Aorta (tissue), 5 donors: ENCODE results near the gene CCL1. TPM values are rescaled to one million over a fixed set of nuclear protein-coding genes. Genes with fewer than 3 reads are reported as not detected.

Experiments used
- ATAC-seq: fragments of 200-7000 bp; cut with Tn5 transposase; one replicate; pipeline ENCODE4 v1.9.1; 2022; ENCODE audit warnings: moderate library complexity; ENCODE audit not compliant: low FRiP score
- DNase-seq, 2 donors: peaks; one replicate each; pipeline ENCODE4 v3.0.0-alpha.2; 2020
- H3K27ac ChIP-seq, 2 donors: one replicate each; pipeline ENCODE4 v1.5.1; 2013; ENCODE audit warnings: low read length in 2 of 2, mild to moderate bottlenecking in 2 of 2, moderate library complexity in 2 of 2, control low read depth in 1 of 2, inconsistent platforms in 1 of 2, low read depth in 1 of 2
- H3K27me3 ChIP-seq, 2 donors: one replicate each; pipeline ENCODE4 v1.6.1; 2013; ENCODE audit warnings: control low read depth in 1 of 2, low read length in 1 of 2, mild to moderate bottlenecking in 1 of 2, moderate library complexity in 1 of 2; ENCODE audit not compliant: insufficient read depth in 2 of 2, control insufficient read depth in 1 of 2
- H3K36me3 ChIP-seq, 2 donors: one replicate each; pipeline ENCODE4 v1.6.1; 2013; ENCODE audit warnings: control low read depth in 1 of 2, low read length in 1 of 2, mild to moderate bottlenecking in 1 of 2; ENCODE audit not compliant: insufficient read depth in 2 of 2, control insufficient read depth in 1 of 2
- H3K4me1 ChIP-seq, 2 donors: one replicate each; pipeline ENCODE4 v1.6.1; 2013; ENCODE audit warnings: low read length in 2 of 2, control low read depth in 1 of 2, mild to moderate bottlenecking in 1 of 2, moderate library complexity in 1 of 2; ENCODE audit not compliant: insufficient read depth in 2 of 2, control insufficient read depth in 1 of 2
- H3K4me3 ChIP-seq, 2 donors: one replicate each; pipeline ENCODE4 v1.5.1; 2013; ENCODE audit warnings: low read length in 2 of 2, control low read depth in 1 of 2, mild to moderate bottlenecking in 1 of 2
- H3K9me3 ChIP-seq: one replicate; pipeline ENCODE4 v1.6.1; 2013; ENCODE audit warnings: mild to moderate bottlenecking, low read length; ENCODE audit not compliant: control insufficient read depth
- WGBS, 2 donors: extraction: QIAGEN DNeasy Blood & Tissue Kit; methylation state at CpG; one replicate each; pipeline ENCODE4 v1.1.7; 2013; 5-methylcytosine and 5-hydroxymethylcytosine counted together
- intact Hi-C, 2 donors: fragments of 100-400 bp; cut with DNase I; formaldehyde crosslinking; loops; one replicate each; pipeline versions ENCODE4 v1.14.2 to v1.15.0; 2022
- polyA plus RNA-seq, 2 donors: library from polyadenylated mRNA; stranded (reverse); fragments of 200-250 nt; gene quantifications; one replicate each; pipeline ENCODE4 v1.2.3, GENCODE V29; 2013
- total RNA-seq, 2 donors: library from RNA; stranded (reverse); fragmentation: NEBNext Ultra II Directional; extraction: Animal tissue kit (Norgen Biotek cat#: 25700); gene quantifications; one replicate each; pipeline ENCODE4 v1.2.1, GENCODE V29; 2021
- donor health status: healthy with polysubstance abuse.
- donor health status: Bipolar disorder and iron deficiency.
- donor health status: DM: no; HTN: no; CAD: no.
- donor health status: DM: no; HTN: no; CAD: no.
- donor health status: DM: yes; HTN: yes; CAD: no.

Gene CCL1
- total and polyA plus RNA-seq, 4 donors, result not detected

GRCh38 chr17:34399725-34400124 is 36.7 kb upstream of the CCL1 start:
- ATAC-seq, result no peak
- no peaks in the 10 kb centered on the region for H3K4me1 ChIP-seq
- H3K36me3 ChIP-seq, result no peaks in the 10 kb centered on the region
- H3K9me3 ChIP-seq, result no peaks in the 10 kb centered on the region
- no peaks in the 10 kb centered on the region for H3K27me3 ChIP-seq
- 50 to 58% methylated on average over 1 of the region's 1 CpG for WGBS, 2 donors
- no peak overlapping the region for H3K4me3 ChIP-seq
- intact Hi-C loops, result no loop called here
- DNase-seq, result no peak
- H3K27ac ChIP-seq, result no peak overlapping the region

DNA sequence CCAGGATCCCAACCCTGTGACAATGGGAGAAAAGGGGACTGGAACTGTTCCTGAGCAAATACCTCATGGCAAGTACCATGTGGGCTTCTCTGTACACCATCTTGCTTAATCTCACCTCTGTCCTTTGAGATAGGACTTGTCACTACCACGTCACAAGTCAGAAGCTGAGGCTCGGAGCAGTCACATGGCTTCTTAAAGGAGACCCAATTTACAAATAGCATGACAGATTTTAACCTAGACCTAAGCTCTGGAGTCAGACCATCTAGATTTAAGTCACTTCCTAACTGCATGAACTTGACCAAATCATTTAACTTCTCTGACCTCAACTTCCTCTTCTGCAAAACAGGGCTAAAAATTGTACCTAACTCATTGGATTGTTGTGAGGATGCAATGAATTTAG is 36.0 kb upstream of the CCL1 start:
- 45 to 47% methylated on average over 2 of the region's 2 CpGs for WGBS, 2 donors
- DNase-seq, result no peak
- no peaks in the 10 kb centered on the region for H3K36me3 ChIP-seq
- H3K27ac ChIP-seq, result no peak overlapping the region
- H3K9me3 ChIP-seq, result no peaks in the 10 kb centered on the region
- H3K4me3 ChIP-seq, result no peak overlapping the region
- intact Hi-C loops, result no loop called here
- no peak for ATAC-seq
- H3K4me1 ChIP-seq, result no peaks in the 10 kb centered on the region
- peaks cover 0 to 3% of the 10 kb centered on the region in 2 donors for H3K27me3 ChIP-seq

GRCh38 chr17:34397265-34397664 is 34.2 kb upstream of the CCL1 start:
- H3K4me3 ChIP-seq, result no peak overlapping the region
- ATAC-seq (no peak), DNase-seq (no peak)
- no peaks in the 10 kb centered on the region for H3K9me3 ChIP-seq
- H3K27me3 ChIP-seq, result peaks cover 0 to 3% of the 10 kb centered on the region in 2 donors
- no peaks in the 10 kb centered on the region for H3K36me3 ChIP-seq
- H3K4me1 ChIP-seq, result no peaks in the 10 kb centered on the region
- H3K27ac ChIP-seq, result no peak overlapping the region
- intact Hi-C loops, result no loop called here

DNA sequence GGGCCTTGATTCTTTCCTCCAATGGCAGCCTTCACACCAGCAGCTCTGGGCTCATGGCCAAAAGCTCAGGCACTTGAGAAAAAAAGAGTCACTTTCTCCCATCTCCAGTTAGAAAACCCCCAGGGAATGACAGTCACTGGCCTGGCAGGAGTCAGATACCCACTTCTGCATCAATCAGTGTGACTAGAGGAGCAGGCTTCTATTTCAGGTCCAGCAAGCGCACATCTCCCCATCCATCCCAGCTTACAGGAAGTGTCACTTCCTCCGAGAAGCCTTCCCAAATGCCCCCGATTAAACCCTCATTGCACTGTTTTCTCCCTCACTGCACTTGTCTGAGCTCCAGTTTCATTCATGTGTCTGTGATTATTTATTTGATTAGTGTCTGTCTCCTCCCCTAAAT is 30.4 kb upstream of the CCL1 start:
- WGBS, 2 donors, result 76 to 78% methylated on average over 3 of the region's 3 CpGs
- intact Hi-C loops, result no loop called here
- no peak for DNase-seq

GRCh38 chr17:34391241-34391640 is 28.2 kb upstream of the CCL1 start:
- H3K4me3 ChIP-seq, result no peak overlapping the region
- no peaks in the 10 kb centered on the region for H3K4me1 ChIP-seq
- no peaks in the 10 kb centered on the region for H3K9me3 ChIP-seq
- intact Hi-C loops, result no loop called here
- H3K27ac ChIP-seq, result no peak overlapping the region
- peaks cover 0 to 3% of the 10 kb centered on the region in 2 donors for H3K27me3 ChIP-seq
- DNase-seq (no peak), ATAC-seq (no peak)
- H3K36me3 ChIP-seq, result no peaks in the 10 kb centered on the region
- WGBS, 2 donors, result 57 to 64% methylated on average over 2 of the region's 2 CpGs

More for the DNA sequence above, 30.4 kb upstream of the CCL1 start:
- H3K4me3 ChIP-seq, result no peak overlapping the region
- no peak overlapping the region for H3K27ac ChIP-seq
- no peaks in the 10 kb centered on the region for H3K9me3 ChIP-seq
- H3K27me3 ChIP-seq, result peaks cover 0 to 3% of the 10 kb centered on the region in 2 donors
- no peaks in the 10 kb centered on the region for H3K4me1 ChIP-seq
- ATAC-seq, result no peak
- no peaks in the 10 kb centered on the region for H3K36me3 ChIP-seq

DNA sequence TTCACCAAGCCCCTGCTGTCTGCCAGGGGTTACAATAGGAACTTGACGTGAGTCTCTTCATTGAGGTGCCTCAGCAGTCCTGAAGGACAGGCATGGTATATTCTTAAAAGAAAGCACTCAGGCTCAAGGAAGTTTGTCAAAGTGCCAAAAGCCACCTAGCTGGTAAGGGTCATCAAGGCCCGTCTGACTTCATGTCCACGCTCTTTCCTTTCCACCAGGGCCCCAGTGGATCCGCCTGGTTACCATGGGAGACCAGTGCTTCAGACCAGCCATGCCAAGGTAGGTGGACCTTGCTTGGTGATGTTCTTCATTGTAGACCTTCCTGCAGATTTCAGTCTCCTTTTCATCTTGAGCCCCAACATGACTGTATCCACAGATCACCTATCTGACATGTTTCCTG is 27.6 kb upstream of the CCL1 start:
- 83 to 88% methylated on average over 4 of the region's 4 CpGs for WGBS, 2 donors
- DNase-seq, result no peak

DNA sequence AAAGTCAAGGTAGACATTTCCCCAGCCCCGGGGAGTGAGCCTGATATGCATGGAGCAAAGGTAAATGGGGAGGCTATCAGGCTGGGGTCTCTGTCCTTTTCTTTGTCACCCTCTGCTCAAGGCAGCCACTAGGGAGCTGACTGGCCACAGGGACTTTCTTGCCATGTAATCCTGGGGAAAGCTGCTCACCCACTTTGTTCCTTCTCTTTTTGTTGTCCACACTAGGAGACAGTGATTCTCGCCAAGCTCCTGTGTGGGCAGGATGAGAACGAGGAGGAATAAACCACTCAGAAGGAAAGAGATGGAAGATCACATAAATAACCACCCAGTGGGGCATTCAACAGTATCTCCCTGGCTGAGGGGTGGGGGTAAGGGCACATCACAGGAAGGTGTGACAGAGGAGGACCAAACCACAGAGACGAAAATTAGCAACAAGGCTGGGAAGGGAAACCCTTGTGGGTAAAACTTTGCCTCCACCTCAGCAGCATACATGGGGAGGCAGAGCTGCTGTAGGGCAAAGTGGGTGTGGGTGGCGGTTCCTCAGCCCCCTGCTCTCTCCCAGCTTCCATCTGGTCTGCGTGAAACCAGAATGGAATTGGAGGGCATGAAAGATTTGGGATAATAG is 26.2 kb upstream of the CCL1 start:
- H3K4me1 ChIP-seq, result no peaks in the 10 kb centered on the region
- H3K4me3 ChIP-seq, result no peak overlapping the region
- no peaks in the 10 kb centered on the region for H3K9me3 ChIP-seq
- ATAC-seq (no peak), DNase-seq (no peak)
- no peaks in the 10 kb centered on the region for H3K36me3 ChIP-seq
- no peak overlapping the region for H3K27ac ChIP-seq
- intact Hi-C loops, result no loop called here
- WGBS, 2 donors, result 71 to 72% methylated on average over 6 of the region's 6 CpGs
- no peaks in the 10 kb centered on the region for H3K27me3 ChIP-seq

More for the DNA sequence above, 27.6 kb upstream of the CCL1 start:
- no peaks in the 10 kb centered on the region for H3K36me3 ChIP-seq
- no peak for ATAC-seq
- intact Hi-C loops, result no loop called here
- H3K27me3 ChIP-seq, result peaks cover 0 to 3% of the 10 kb centered on the region in 2 donors
- H3K27ac ChIP-seq, result no peak overlapping the region
- no peak overlapping the region for H3K4me3 ChIP-seq
- H3K9me3 ChIP-seq, result no peaks in the 10 kb centered on the region
- H3K4me1 ChIP-seq, result no peaks in the 10 kb centered on the region

- no peaks in the 10 kb centered on the region for H3K36me3 ChIP-seq
- H3K4me3 ChIP-seq, result no peak overlapping the region
- ATAC-seq (no peak), DNase-seq (no peak)
- no peaks in the 10 kb centered on the region for H3K4me1 ChIP-seq
- no peak overlapping the region for H3K27ac ChIP-seq
- H3K9me3 ChIP-seq, result no peaks in the 10 kb centered on the region
- WGBS, 2 donors, result 64 to 66% methylated on average over 5 of the region's 5 CpGs
- intact Hi-C loops, result no loop called here
- H3K27me3 ChIP-seq, result no peaks in the 10 kb centered on the region
Observed at GRCh38 chr17:34387566-34387965, 24.5 kb upstream of the CCL1 start.

DNA sequence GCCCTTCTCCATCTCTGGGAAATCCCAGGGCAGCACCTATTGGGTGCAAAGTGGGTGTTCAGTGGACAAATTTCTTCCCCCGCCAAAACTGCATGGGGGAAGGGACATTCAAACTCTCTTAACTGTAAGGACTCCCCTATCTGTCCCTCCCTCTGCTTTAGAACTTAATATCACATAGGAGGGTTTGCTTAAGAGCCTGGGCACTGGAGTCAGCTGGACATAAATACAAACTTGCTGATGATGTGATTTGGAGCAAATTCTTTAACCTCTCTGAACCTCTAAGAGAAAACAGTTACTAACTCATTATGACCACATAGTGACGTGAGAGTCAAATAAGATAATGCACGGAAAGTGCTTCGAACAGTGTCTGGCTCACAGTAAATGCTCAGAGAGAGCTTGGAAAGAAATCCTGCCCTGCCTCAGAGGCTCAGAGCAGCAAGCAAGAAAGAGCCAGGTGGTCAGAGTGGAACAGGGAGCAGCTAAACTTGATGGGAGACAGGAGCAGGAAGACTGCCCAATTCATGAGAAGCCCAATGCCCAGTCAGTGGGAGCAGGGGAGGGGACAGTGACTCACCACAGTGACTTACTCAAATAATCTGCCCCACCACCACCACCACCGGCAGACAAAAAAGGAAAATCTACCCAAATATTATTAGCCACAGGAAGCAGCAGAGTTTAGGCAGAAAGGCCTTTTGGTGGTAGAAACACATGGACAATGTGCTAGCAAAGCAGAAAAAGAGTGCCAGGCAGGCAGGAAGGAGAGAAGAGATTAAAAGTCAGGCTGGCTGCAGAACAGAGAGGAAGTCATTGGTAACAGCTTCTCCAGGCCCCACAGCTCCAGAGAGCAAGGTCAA is 23.9 kb upstream of the CCL1 start:
- intact Hi-C loops, result no loop called here
- Histone ChIP-seq H3K36me3 (no peaks in the 10 kb centered on the region), H3K9me3 (no peaks in the 10 kb centered on the region), H3K4me3 (no peak overlapping the region), H3K4me1 (no peaks in the 10 kb centered on the region), H3K27ac (no peak overlapping the region), H3K27me3 (no peaks in the 10 kb centered on the region)
- peak in 1 of 2 donors; percentile 70 for DNase-seq
- ATAC-seq, result peak; percentile 37
- WGBS, 2 donors, result 52 to 57% methylated on average over 5 of the region's 5 CpGs
